IMR-90 (cell line): ENCODE data around the gene TRABD2A. TPM values are rescaled to one million over a fixed set of nuclear protein-coding genes. Genes with fewer than 3 reads are reported as not detected.
A peak's percentile ranks its signal among the peaks of the same experiment; 100 is the strongest.

Source experiments
- ATAC-seq: fragments of 200-7000 bp; cut with Tn5 transposase; 2 replicates; pipeline ENCODE4 v1.9.1; 2020; ENCODE audit warnings: low read depth, mild to moderate bottlenecking, moderate library complexity
- BruUV-seq: library from RNA; stranded (reverse); fragments of 400-500 nt; replicated peaks from 2 replicates; lab custom pipeline; 2021; lab: Mats Ljungman, UMichigan
- CTCF ChIA-PET: fragments of 300-600 bp; formaldehyde crosslinking; extraction: SDS; loops from one replicate; lab custom pipeline; 2021; ENCODE audit warnings: antibody characterized with exemption; lab: Yijun Ruan, JAX
- POLR2A ChIA-PET: fragments of 300-600 bp; sonication (Branson Sonifier 250); formaldehyde crosslinking; loops from one replicate; lab custom pipeline; 2022; ENCODE audit warnings: antibody characterized with exemption; ENCODE audit not compliant: unreplicated experiment; lab: Charles Lee
- DNase-seq: peaks from one replicate; pipeline ENCODE4 v3.0.0; 2013
- H2AFZ ChIP-seq: replicated peaks from 2 replicates; pipeline ENCODE3; 2013; ENCODE audit warnings: low read length, mild to moderate bottlenecking; ENCODE audit not compliant: poor library complexity
- H2AK5ac ChIP-seq: 2 replicates; pipeline ENCODE4 v1.6.1; 2013; ENCODE audit warnings: low read depth, low read length, inconsistent platforms
- H2AK9ac ChIP-seq: replicated peaks from 2 replicates; pipeline ENCODE3; 2013; ENCODE audit warnings: mild to moderate bottlenecking, low read depth, low read length, moderate library complexity; ENCODE audit not compliant: poor library complexity
- H2BK120ac ChIP-seq: 2 replicates; pipeline ENCODE4 v1.6.1; 2013; ENCODE audit warnings: low read depth, low read length, inconsistent platforms
- H2BK15ac ChIP-seq: 3 replicates; pipeline ENCODE4 v1.6.1; 2013; ENCODE audit warnings: low read depth, low read length, inconsistent platforms
- H2BK20ac ChIP-seq: 2 replicates; pipeline ENCODE4 v1.6.1; 2013; ENCODE audit warnings: low read depth, mild to moderate bottlenecking, inconsistent platforms, low read length, moderate library complexity
- H2BK5ac ChIP-seq: 2 replicates; pipeline ENCODE4 v1.6.1; 2013; ENCODE audit warnings: mild to moderate bottlenecking, low read depth, low read length, inconsistent platforms; ENCODE audit not compliant: poor library complexity, severe bottlenecking
- H3K14ac ChIP-seq: replicated peaks from 2 replicates; pipeline ENCODE4 v1.6.1; 2013; ENCODE audit warnings: low read depth, low read length, inconsistent platforms
- H3K18ac ChIP-seq: 2 replicates; pipeline ENCODE4 v1.6.1; 2013; ENCODE audit warnings: low read depth, low read length, control low read depth
- H3K23ac ChIP-seq: 2 replicates; pipeline ENCODE4 v1.6.1; 2013; ENCODE audit warnings: low read depth, low read length, inconsistent platforms
- H3K27ac ChIP-seq: 2 replicates; pipeline ENCODE4 v1.5.1; 2013; ENCODE audit warnings: mild to moderate bottlenecking, control low read depth, low read length; ENCODE audit not compliant: insufficient read depth
- H3K27me3 ChIP-seq: 2 replicates; pipeline ENCODE4 v1.6.1; 2013; ENCODE audit warnings: low read length; ENCODE audit not compliant: control insufficient read depth, insufficient read depth
- H3K36me3 ChIP-seq: 2 replicates; pipeline ENCODE4 v1.6.1; 2013; ENCODE audit warnings: low read length, mixed read lengths; ENCODE audit not compliant: control insufficient read depth, insufficient read depth
- H3K4ac ChIP-seq: 2 replicates; pipeline ENCODE4 v1.6.1; 2013; ENCODE audit warnings: low read depth, low read length, inconsistent platforms
- H3K4me1 ChIP-seq: 2 replicates; pipeline ENCODE4 v1.6.1; 2013; ENCODE audit warnings: low read length, mixed read lengths; ENCODE audit not compliant: control insufficient read depth, insufficient read depth
- H3K4me2 ChIP-seq: 2 replicates; pipeline ENCODE4 v1.6.1; 2013; ENCODE audit warnings: low read depth, mild to moderate bottlenecking, control low read depth, low read length, moderate library complexity
- H3K4me3 ChIP-seq: 2 replicates; pipeline ENCODE4 v1.5.1; 2013; ENCODE audit warnings: low read depth, mild to moderate bottlenecking, control low read depth, low read length, moderate library complexity; ENCODE audit not compliant: insufficient read depth
- H3K56ac ChIP-seq: 2 replicates; pipeline ENCODE4 v1.6.1; 2013; ENCODE audit warnings: low read length, inconsistent platforms; ENCODE audit not compliant: insufficient read depth; ENCODE audit errors: extremely low read depth
- H3K79me1 ChIP-seq, 2 experiments: 2 replicates each; pipeline ENCODE4 v1.6.1; 2013; ENCODE audit warnings: low read length in 2 of 2, inconsistent platforms in 1 of 2, low read depth in 1 of 2
- H3K9ac ChIP-seq: 2 replicates; pipeline ENCODE4 v1.6.1; 2013; ENCODE audit warnings: low read depth, low read length, control low read depth
- H3K9me1 ChIP-seq: 2 replicates; pipeline ENCODE4 v1.6.1; 2013; ENCODE audit warnings: low read length, inconsistent platforms; ENCODE audit not compliant: insufficient read depth
- H3K9me3 ChIP-seq: 2 replicates; pipeline ENCODE4 v1.6.1; 2013; ENCODE audit warnings: low read length; ENCODE audit not compliant: control insufficient read depth, insufficient read depth
- H4K20me1 ChIP-seq: 2 replicates; pipeline ENCODE4 v1.6.1; 2013; ENCODE audit warnings: low read length, inconsistent platforms; ENCODE audit not compliant: insufficient read depth
- H4K5ac ChIP-seq: 2 replicates; pipeline ENCODE4 v1.6.1; 2013; ENCODE audit warnings: mild to moderate bottlenecking, low read depth, low read length, control low read depth
- H4K8ac ChIP-seq, 2 experiments: 2 replicates each; pipeline ENCODE4 v1.6.1; 2013; ENCODE audit warnings: low read depth in 2 of 2, low read length in 2 of 2, control low read depth in 1 of 2, inconsistent platforms in 1 of 2
- H4K91ac ChIP-seq: 2 replicates; pipeline ENCODE4 v1.6.1; 2013; ENCODE audit warnings: low read depth, low read length, inconsistent platforms; ENCODE audit not compliant: insufficient read depth
- CEBPB ChIP-seq: IDR thresholded peaks from 2 replicates; pipeline ENCODE4 v1.6.1; 2012; ENCODE audit warnings: low read depth, low read length, improper control_type of control experiment
- FOS ChIP-seq: fragments of 150-350 bp; IDR thresholded peaks from 2 replicates; pipeline ENCODE4 v1.6.1; 2016; ENCODE audit warnings: low read depth, low read length
- POLR2A ChIP-seq: IDR thresholded peaks from 2 replicates; pipeline ENCODE4 v1.6.1; 2012; ENCODE audit warnings: mild to moderate bottlenecking, low read depth, low read length
- WGBS, 2 experiments: methylation state at CpG; one replicate each; pipeline versions ENCODE4 v1.1.5 to v1.1.7; 2013; ENCODE audit warnings: missing lambda C conversion rate in 2 of 2; ENCODE audit not compliant: insufficient read length in 1 of 2; ENCODE audit errors: extremely low coverage in 2 of 2; 5-methylcytosine and 5-hydroxymethylcytosine counted together
- dilution Hi-C: fragments of 300-500 bp; cut with HindIII; formaldehyde crosslinking; loops from one replicate; pipeline ENCODE4 v1.14.3; 2018; ENCODE audit warnings: low sequenced_read_pairs; ENCODE audit not compliant: unreplicated experiment
- in situ Hi-C: fragments of 300-500 bp; cut with MboI; formaldehyde crosslinking; loops from 3 replicates; pipeline ENCODE4 v1.14.3; 2019; ENCODE audit warnings: low sequenced_read_pairs, inconsistent platforms, mixed read lengths
- intact Hi-C: fragments of 100-400 bp; cut with micrococcal nuclease; formaldehyde crosslinking; loops from 2 replicates; pipeline ENCODE4 v1.10.0; 2022
- polyA plus RNA-seq, 3 experiments: library from polyadenylated mRNA; depleted of rRNA; stranded (reverse); fragments of >200 nt; gene quantifications; 2 replicates each; pipeline ENCODE4 v1.2.3, GENCODE V29; 2012; ENCODE audit warnings: low replicate concordance in 1 of 3
- total RNA-seq: library from RNA; depleted of rRNA; stranded (reverse); fragments of >200 nt; gene quantifications from 2 replicates; pipeline ENCODE4 v1.2.3, GENCODE V29; 2012

The TRABD2A gene
- total and polyA plus RNA-seq, 2 of the 4 experiments (the other 2 are of a cell fraction): 17.6 to 20.3 TPM

DNA sequence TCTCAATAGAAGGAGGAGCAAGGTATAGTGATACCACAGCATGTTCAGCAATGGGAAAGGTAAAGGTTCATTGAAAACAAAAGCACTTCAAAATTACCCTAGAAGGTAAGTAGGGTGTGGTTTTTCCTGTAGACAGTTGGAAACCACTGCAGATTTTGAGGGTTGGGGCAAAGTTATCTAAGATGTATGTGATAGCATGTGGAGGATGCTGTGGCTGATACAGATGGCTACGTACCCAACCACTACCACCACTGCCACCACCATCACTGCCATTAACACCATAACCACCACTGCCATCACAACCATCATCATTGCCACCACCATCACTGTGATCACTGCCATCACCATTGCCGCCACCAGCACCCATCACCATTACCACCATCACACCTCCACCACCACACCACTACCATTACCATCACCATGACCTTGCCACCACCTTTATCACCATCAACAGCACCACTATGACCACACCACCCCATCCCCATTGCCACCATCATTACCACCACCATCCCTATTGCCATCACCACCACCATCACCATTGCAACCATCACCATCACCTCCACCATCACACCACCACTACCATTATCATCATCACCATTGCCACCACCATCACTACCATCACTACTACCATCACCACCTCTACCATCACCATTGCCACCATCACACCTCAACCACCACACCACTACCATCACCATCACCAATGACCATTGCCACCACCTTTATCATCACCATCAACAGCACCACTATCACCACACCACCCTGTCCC, 28.2 kb upstream of the TRABD2A start:
- Histone ChIP-seq H3K14ac (no peak overlapping the region), H2BK5ac (peak overlapping the region; percentile 2), H3K79me1 (peaks cover 11 to 38% of the 10 kb centered on the region in 2 experiments), H3K18ac (no peak overlapping the region), H3K27me3 (no peaks in the 10 kb centered on the region), H4K20me1 (peaks cover 23% of the 10 kb centered on the region), H3K36me3 (peaks cover 22% of the 10 kb centered on the region), H2AFZ (peak overlapping the region; percentile 29), H4K91ac (no peak overlapping the region), H3K4me1 (peaks cover 2% of the 10 kb centered on the region; the same call in 1 of the 2 replicates), H3K9me3 (no peaks in the 10 kb centered on the region), H2BK120ac (no peak overlapping the region), H3K27ac (no peak overlapping the region), H3K9me1 (no peaks in the 10 kb centered on the region), H3K9ac (no peak overlapping the region), H4K5ac (no peak overlapping the region), H2BK15ac (no peak overlapping the region), H2AK5ac (peak overlapping the region; percentile 41), H3K4ac (no peak overlapping the region), H3K56ac (no peak overlapping the region), H4K8ac (0 out of 4 replicates have a peak overlapping the region, but pooled peaks of 1 of the 2 experiments have one; percentile 34), H2AK9ac (no peak overlapping the region), H3K4me3 (no peak overlapping the region), H3K23ac (no peak overlapping the region), H3K4me2 (no peak overlapping the region), H2BK20ac (no peak overlapping the region)
- in situ Hi-C loops: no loop called here
- ChIA-PET POLR2A (interaction anchor here (0.9 kb wide), 1 partner anchor 11 kb away, joined by 3 read pairs; no protein-coding TSS in a partner anchor), CTCF (no interaction called here)
- ATAC-seq (no peak), DNase-seq (no peak)
- no TSS peak for BruUV-seq
- TF ChIP-seq POLR2A: 0 out of 2 replicates have a peak, but pooled peaks have one; percentile 18
- TF ChIP-seq CEBPB: no peak
- TF ChIP-seq FOS: no peak
- 90% methylated on average over 2 of the region's 2 CpGs; no CpG with 5 or more reads in 1 of the 2 experiments for WGBS, 2 experiments
- dilution Hi-C loops: no loop called here
- intact Hi-C loops: no loop called here
